OCI-M2 (cell line): Measurements from ENCODE around the gene RASGEF1C.

ENCODE experiments used
- DNase-seq: peaks from one replicate; lab custom pipeline; 2025; ENCODE audit not compliant: unreplicated experiment; lab: John Stamatoyannopoulos, UW

The RASGEF1C gene

GRCh38 chr5:180068519-180069090, 140.4 kb downstream of the RASGEF1C start:
- no peak for DNase-seq

GRCh38 chr5:180067986-180068385, 141.0 kb downstream of the RASGEF1C start:
- no peak for DNase-seq

GRCh38 chr5:180060192-180060591, 148.8 kb downstream of the RASGEF1C start:
- DNase-seq, result no peak

- DNase-seq, result no peak
Observed at GRCh38 chr5:180059326-180059725, 149.7 kb downstream of the RASGEF1C start.

- no peak for DNase-seq
Observed at GRCh38 chr5:180056153-180056552, 152.9 kb downstream of the RASGEF1C start.

GRCh38 chr5:180054226-180054625, 154.8 kb downstream of the RASGEF1C start:
- no peak for DNase-seq

- no peak for DNase-seq
Observed at GRCh38 chr5:180053061-180053602, 155.9 kb downstream of the RASGEF1C start.

- DNase-seq, result no peak
Observed at GRCh38 chr5:180052211-180052818, 156.7 kb downstream of the RASGEF1C start.
